Measurements from ENCODE around the gene TXNIP.
A peak's percentile ranks its signal among the peaks of the same experiment; 100 is the strongest.

TXNIP gene

GRCh38 chr1:145963265-145964019, 32.9 kb downstream of the TXNIP start:
- DNase-seq: no peak

GRCh38 chr1:145962157-145963102, 33.9 kb downstream of the TXNIP start:
- peak; percentile 35 for DNase-seq

- peak; percentile 59 for DNase-seq
These were observed 34.8 kb downstream of the TXNIP start for GRCh38 chr1:145961425-145962156.

GRCh38 chr1:145961109-145961424, 35.3 kb downstream of the TXNIP start:
- DNase-seq: no peak

- DNase-seq: peak; percentile 45
These were observed 35.8 kb downstream of the TXNIP start for GRCh38 chr1:145960468-145961108.

- DNase-seq: no peak
These were observed 36.4 kb downstream of the TXNIP start for GRCh38 chr1:145959957-145960467.

- DNase-seq: no peak
These were observed 37.0 kb downstream of the TXNIP start for GRCh38 chr1:145959333-145959732.

- no peak for DNase-seq
These were observed 37.6 kb downstream of the TXNIP start for GRCh38 chr1:145958734-145959133.

GRCh38 chr1:145957443-145958319, 38.7 kb downstream of the TXNIP start, which contains the start of gene LIX1L:
Gene LIX1L (minus strand): TSS chr1:145958017. CDS start chr1:145957927, 90 bp downstream.
- DNase-seq: peak; percentile 89

GRCh38 chr1:145956781-145957442, 39.5 kb downstream of the TXNIP start:
- no peak for DNase-seq

GRCh38 chr1:145956361-145956760, 40.0 kb downstream of the TXNIP start:
- no peak for DNase-seq

GRCh38 chr1:145955436-145955835, 40.9 kb downstream of the TXNIP start:
- DNase-seq: no peak

GRCh38 chr1:145953861-145954260, 42.5 kb downstream of the TXNIP start:
- no peak for DNase-seq

GRCh38 chr1:145952903-145953302, 43.5 kb downstream of the TXNIP start:
- no peak for DNase-seq

GRCh38 chr1:145951526-145951925, 44.9 kb downstream of the TXNIP start:
- no peak for DNase-seq

GRCh38 chr1:145949219-145949618, 47.2 kb downstream of the TXNIP start:
- DNase-seq: no peak

- DNase-seq: no peak
These were observed 48.8 kb downstream of the TXNIP start for GRCh38 chr1:145947551-145947950.

- DNase-seq: no peak
These were observed 49.8 kb downstream of the TXNIP start for GRCh38 chr1:145946477-145946986.

GRCh38 chr1:145944532-145944931, 51.8 kb downstream of the TXNIP start:
- no peak for DNase-seq

- no peak for DNase-seq
These were observed 53.5 kb downstream of the TXNIP start for GRCh38 chr1:145942871-145943270.
